HG02938 (cell line): ENCODE measurements around the gene GMDS.
"Not testable (repeated sequence)": the region's sequence is repeated elsewhere in the genome, so short reads cannot be mapped to it uniquely, and the experiment has no call there.

Experiments
- ATAC-seq: cut with Tn5 transposase; IDR thresholded peaks from one replicate; pipeline ENCODE4 v1.9.1; 2021; ENCODE audit warnings: mild to moderate bottlenecking, moderate library complexity; ENCODE audit not compliant: unreplicated experiment

The GMDS gene

GRCh38 chr6:1704711-1705110, 540.7 kb downstream of the GMDS start:
- ATAC-seq, result no peak

DNA sequence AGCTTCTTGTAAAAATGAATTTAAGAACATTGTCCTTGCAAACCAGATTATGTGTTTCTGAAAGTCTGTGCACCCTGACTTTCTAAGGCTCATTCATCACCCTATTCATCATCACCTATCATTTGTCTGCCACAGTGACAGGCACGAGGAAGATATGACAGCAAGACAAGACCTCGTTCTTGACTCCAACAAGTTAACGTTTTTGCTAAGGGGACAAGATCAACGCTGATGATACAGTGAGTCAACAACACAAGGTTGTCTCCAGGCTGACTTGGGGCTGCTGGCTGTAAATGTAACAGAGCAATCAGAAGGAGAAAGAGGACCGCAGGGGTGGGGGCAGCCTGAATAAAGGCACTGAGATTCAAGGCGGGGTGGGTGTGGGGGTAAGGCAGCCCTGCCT, 541.5 kb downstream of the GMDS start:
- ATAC-seq, result no peak

GRCh38 chr6:1703091-1703855, 542.1 kb downstream of the GMDS start:
- ATAC-seq, result no peak

GRCh38 chr6:1702580-1703051, 542.8 kb downstream of the GMDS start:
- ATAC-seq, result no peak

DNA sequence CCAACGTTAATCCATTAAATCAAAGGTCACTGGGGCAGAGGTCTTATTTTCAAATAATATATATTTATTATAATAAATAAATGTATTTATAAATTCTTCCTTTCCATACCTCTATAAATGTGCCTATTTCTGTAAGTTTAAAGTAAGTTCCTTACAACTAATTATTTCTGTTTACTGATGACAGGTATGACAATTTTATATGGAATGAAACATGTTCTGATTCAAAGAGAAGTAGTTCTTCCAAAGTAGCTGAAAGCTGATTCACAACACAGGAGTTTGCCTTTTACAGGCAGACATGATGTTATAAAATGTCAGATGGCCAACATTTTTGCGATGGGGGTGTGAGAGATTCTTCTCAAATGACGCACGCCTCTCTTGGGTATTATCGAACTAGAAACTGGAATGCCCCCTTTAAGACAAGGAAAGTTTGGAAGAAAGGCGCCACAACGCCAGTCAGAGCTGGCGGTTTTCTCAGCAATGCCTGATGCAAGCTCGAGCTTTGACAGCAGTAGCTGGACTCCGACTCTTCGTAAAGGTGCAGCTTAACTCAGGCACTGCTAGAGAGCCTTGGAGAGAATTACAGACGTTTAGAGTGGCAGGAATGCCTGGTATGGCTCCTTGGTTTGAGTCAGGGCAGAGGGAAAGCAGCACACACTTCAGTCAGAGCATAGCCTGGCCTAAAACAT, 543.6 kb downstream of the GMDS start:
- ATAC-seq, result no peak

GRCh38 chr6:1700278-1700967, 545.0 kb downstream of the GMDS start:
- ATAC-seq, result no peak

GRCh38 chr6:1698527-1698926, 546.9 kb downstream of the GMDS start:
- no peak for ATAC-seq

DNA sequence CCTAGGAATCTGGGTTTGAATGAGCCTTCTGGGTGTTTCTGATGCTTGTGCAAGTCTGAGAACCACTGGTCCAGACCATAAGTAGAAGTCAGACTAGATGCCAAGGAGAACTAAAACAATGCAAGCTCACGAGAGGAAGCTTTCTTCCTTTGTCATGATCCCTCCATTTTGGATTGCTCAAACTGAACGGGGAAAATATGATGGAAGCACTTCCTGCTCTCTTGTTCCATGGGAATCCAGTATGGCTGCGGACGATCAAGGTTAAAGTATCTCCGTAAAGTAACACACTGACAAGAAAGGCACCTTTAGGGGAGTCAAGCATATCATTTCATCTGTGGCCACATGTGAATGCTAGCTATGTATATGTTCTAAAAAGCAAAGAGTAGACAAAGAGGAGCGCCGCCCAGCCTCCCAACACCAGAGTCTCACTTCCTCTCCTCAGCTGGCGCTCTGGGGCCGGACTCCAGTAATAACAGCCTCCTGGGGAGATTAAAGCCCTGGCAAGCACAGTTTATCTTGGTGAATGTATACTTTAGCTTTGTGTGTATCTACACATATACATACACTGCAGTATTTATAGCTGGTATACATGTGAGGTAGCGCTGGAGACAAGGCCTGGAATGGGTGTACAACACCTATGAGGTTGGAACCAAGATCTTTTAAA, 547.6 kb downstream of the GMDS start:
- no peak for ATAC-seq

- no peak for ATAC-seq
These were observed 548.9 kb downstream of the GMDS start for GRCh38 chr6:1696463-1696850.

DNA sequence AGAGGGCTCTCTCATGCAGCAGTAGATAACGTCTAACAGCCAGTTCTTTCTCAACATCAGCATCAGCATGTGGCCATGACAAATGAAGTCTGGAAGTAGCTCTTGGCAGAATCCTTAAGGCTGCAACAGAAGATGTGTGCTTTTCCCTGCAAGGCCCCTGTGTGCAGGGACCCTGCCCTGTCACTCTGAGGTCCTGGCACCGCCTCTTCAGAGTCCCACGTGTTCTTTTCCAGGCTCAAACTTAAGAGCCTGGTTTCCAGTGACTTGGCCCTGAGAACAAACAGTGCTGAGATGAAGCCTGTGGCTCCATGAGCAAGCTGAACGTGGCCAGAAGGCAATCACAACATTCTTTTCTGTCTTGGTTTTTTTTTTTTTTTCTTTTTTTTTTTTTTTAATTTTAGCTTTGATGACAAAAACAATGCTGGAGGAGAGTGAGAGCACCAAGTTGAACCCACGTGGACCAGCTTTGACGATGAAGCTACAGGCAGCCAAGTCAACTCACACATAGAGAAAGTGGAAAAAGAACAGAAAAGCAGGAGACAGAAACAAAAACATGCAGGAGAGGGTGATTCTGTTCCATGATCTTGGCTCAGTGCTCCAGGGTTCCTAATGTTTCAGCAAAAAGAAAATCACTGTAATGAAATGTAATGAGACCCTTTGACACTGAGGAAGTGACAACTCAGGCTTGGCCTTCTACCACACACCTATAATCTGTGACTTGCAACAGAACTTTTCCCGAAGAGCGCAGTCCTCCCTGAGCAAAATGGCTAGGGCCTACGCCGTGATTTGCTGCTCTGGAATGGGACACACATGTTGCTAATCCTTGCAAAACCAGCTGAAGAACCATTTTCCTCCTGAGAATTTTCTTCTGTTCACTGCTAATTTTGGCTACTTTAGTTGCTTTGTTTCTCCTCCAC, 549.6 kb downstream of the GMDS start:
- ATAC-seq, result no peak

DNA sequence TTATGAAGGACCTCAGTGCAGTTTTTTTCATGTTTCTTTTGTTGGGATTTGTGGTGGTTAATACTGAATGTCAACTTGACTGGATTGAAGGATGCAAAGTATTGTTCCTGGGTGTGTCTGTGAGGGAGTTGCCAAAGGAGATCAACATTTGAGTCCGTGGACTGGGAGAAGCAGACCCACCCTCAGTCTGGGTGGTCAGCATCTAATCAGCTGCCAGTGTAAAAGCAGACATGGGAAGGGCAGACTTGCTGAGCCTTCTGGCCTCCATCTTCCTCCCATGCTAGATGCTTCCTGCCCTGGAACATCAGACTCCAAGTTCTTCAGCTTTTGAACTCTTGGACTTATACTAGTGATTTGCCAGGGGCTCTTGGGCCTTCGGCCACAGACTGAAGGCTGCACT, 553.6 kb downstream of the GMDS start:
- ATAC-seq, result not testable (repeated sequence)

DNA sequence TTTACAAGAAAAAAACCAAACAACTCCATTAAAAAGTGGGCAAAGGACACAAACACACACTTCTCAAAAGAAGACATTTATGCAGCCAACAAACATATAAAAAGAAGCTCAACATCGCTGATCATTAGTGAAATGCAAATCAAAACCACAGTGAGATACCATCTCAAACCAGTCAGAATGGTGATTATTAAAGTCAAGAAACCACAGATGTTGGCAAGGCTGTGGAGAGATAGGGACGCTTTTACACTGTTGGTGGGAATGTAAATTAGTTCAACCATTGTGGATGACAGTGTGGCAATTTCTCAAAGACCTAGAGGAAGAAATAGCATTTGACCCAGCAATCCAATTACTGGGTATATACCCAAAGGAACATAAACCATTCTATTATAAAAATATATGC, 554.7 kb downstream of the GMDS start:
- ATAC-seq, result not testable (repeated sequence)

DNA sequence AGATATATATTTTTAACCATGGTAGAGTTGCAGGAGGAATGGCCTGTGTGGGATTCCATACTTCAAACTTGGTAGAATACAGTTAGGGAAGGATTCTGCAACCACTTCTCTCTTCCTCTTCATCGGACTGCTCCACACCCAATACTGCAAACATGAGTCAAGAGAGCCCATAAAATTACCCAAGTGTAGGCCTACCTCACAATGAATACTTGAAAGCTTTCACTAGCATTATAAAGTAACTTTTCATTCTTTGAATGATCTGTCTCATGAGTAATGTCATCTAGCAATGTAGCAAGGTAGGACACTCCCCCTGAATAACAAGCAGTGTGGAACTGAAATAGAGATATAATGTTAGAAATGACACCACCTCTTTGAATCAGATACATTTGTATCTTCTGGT, 556.3 kb downstream of the GMDS start:
- ATAC-seq, result no peak

DNA sequence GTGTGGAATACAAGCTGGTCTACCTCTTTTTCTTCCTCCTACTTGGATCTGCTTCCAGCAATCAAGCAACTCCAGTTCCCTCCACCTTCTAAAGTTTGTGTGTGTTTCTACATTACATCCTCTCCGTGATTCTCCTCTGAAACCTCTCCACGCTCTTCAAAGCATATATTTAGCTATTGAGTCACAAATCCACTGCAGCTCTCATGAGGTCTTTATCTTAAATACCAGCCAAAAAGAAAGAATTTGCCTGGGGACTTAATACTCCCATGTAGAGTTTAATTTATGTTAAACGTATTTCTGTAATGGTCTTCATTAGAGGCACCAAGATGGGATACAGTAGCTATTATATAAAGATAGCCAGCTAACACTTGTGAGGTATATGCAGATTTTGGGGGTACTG, 557.0 kb downstream of the GMDS start:
- no peak for ATAC-seq

- no peak for ATAC-seq
These were observed 558.0 kb downstream of the GMDS start for GRCh38 chr6:1687402-1687801.

DNA sequence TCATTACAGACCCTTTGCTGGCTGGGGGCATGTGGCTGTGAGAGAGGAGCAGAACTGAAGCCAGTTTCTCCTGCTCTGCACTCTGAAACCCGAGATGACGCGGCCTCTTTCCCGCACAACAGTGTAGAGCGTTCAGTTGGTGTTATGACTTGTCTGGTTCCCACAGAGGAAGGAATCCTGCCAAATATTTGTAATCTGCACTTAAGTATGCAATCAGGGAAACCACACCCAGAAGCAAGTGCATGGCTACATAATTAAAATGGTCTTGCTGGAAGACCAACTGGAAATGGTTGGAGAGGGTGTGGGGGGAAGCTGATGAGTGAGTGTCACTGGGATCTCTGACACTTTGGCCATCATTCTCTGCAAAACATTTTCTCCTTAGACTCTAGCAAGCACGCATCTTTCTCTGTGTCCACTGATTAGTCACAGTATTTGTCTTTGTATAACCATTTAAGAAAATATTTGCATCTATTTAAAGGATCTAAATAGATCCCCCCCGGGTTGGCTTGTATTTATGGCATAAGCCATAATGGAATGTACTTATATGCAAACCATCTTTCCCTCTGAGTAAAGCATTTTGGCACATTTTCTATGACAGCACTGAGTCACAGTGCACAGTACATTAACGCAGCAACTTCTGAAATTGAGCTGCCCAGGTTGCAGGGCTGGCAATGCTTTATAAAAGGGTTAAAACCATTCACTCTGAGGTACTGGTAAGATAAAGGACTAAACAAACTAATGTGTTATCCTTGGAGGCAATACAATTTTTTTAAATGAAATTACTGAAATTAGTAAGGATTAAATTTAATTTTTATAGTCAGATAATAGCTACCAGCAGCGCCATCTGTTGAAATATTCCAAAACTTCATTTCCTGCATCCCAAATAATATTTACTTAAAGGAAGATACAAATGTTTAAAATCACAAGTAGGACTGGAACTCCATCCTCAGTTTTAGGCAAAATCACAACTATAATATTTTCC, 559.0 kb downstream of the GMDS start:
- no peak for ATAC-seq

DNA sequence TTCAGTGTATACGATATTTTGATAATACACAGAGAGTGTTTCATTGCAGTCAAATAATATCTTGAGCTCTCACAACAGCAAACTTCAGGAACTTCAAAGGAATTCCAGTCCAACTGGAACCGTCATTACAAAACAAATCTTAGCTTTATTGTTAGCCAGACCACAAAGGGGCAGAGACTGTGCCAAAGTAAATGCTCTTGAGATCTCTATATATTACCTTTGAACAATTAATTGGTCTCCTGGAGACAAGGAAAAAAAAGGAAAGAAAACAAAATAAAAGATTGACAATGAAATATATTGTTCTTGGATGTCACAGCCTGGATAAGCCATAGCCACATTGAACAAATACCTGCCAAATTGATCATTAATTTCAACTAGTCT, 565.7 kb downstream of the GMDS start:
- no peak for ATAC-seq

DNA sequence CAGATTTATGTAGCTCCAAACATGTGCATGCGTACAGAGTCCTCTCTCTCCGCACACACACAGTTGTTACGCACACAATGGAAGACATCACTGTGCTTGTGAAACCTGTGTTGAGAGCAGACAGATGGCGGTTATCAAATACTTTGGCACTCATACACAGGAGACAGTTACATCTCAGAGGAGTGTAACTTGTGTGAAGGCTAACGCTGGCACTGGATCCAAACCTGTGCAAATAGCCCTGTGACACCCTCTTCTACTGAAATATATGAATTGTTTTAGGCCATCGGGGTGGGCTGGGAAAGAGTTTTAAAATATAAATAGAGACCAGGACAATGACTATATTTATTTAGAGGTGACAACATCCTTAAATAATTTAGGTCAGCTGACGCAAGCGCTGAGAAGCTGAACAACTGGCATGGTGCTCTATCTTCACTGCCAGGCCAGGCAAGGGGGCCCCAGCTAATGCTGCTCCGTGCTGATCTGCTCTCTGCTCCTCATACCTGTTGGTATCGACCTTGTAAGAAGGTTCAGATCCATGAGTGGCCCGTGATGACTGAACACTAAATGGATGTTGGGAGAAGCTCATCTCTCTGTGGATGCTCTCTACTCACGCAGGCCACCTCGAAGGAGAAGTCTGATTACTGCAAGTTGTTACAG, 566.2 kb downstream of the GMDS start:
- no peak for ATAC-seq

DNA sequence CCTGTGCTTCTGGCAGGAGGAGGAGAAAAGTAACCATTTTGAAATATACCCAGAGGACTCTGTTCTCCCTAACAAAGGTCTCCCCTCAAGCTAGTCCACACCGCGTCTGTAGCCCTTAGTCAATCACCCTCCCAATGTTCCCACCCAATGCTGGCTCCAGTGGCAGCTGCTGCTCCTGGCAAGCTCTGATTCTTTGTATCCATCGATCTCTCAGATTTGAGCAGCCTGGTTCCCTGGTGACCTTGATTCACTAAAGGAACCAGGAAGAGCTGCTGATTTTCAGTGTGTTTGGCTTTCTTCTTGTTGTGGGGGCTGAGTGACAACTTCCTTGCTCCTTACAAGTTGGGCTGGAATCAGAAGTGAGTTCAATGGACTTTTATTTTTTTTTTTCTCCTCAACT, 567.2 kb downstream of the GMDS start:
- no peak for ATAC-seq
